Subcutaneous abdominal adipose tissue (tissue), 5 donors: ENCODE results near the gene RFPL1.
A peak's percentile ranks its signal among the peaks of the same experiment; 100 is the strongest.
"Not testable (repeated sequence)": the region's sequence is repeated elsewhere in the genome, so short reads cannot be mapped to it uniquely, and the experiment has no call there.

ENCODE experiments used
- H3K27ac ChIP-seq: one replicate; pipeline ENCODE4 v1.7.0; 2013; ENCODE audit warnings: low read depth, mild to moderate bottlenecking, inconsistent platforms, low read length, moderate library complexity
- H3K27me3 ChIP-seq, 5 donors: one replicate each; pipeline ENCODE4 v1.7.0; 2013; ENCODE audit warnings: low read length in 5 of 5, inconsistent platforms in 1 of 5; ENCODE audit not compliant: control insufficient read depth in 5 of 5, insufficient read depth in 4 of 5
- H3K36me3 ChIP-seq, 5 donors: one replicate each; pipeline ENCODE4 v1.7.0; 2013; ENCODE audit warnings: low read length in 5 of 5; ENCODE audit not compliant: control insufficient read depth in 5 of 5, insufficient read depth in 5 of 5
- H3K4me1 ChIP-seq, 5 donors: one replicate each; pipeline ENCODE4 v1.7.0; 2013; ENCODE audit warnings: low read length in 5 of 5, mild to moderate bottlenecking in 3 of 5, moderate library complexity in 1 of 5; ENCODE audit not compliant: control insufficient read depth in 5 of 5, insufficient read depth in 5 of 5
- H3K4me3 ChIP-seq, 5 donors: one replicate each; pipeline ENCODE4 v1.7.0; 2013; ENCODE audit warnings: low read length in 5 of 5, low read depth in 1 of 5
- H3K9ac ChIP-seq, 5 donors: one replicate each; pipeline ENCODE4 v1.7.0; 2013; ENCODE audit warnings: low read length in 5 of 5, mild to moderate bottlenecking in 4 of 5, moderate library complexity in 3 of 5
- H3K9me3 ChIP-seq, 5 donors: one replicate each; pipeline ENCODE4 v1.7.0; 2013; ENCODE audit warnings: low read length in 5 of 5; ENCODE audit not compliant: control insufficient read depth in 5 of 5
- donor health status: healthy.
- donor health status: healthy.
- donor health status: healthy.
- donor health status: healthy.
- donor health status: healthy.

RFPL1 gene

GRCh38 chr22:29408940-29409339 is 29.4 kb upstream of the RFPL1 start:
- Histone ChIP-seq H3K9ac (no peak overlapping the region), H3K27ac (no peak overlapping the region)

GRCh38 chr22:29411569-29412211 is 26.7 kb upstream of the RFPL1 start:
- H3K4me3 ChIP-seq, H3K36me3 ChIP-seq, H3K27me3 ChIP-seq, H3K9ac ChIP-seq, H3K27ac ChIP-seq, H3K9me3 ChIP-seq, H3K4me1 ChIP-seq: not testable (repeated sequence)

More at GRCh38 chr22:29408940-29409339, 29.4 kb upstream of the RFPL1 start:
- Histone ChIP-seq H3K4me1 (no peaks in the 10 kb centered on the region), H3K36me3 (no peaks in the 10 kb centered on the region), H3K9me3 (no peaks in the 10 kb centered on the region), H3K27me3 (no peaks in the 10 kb centered on the region), H3K4me3 (no peak overlapping the region)

DNA sequence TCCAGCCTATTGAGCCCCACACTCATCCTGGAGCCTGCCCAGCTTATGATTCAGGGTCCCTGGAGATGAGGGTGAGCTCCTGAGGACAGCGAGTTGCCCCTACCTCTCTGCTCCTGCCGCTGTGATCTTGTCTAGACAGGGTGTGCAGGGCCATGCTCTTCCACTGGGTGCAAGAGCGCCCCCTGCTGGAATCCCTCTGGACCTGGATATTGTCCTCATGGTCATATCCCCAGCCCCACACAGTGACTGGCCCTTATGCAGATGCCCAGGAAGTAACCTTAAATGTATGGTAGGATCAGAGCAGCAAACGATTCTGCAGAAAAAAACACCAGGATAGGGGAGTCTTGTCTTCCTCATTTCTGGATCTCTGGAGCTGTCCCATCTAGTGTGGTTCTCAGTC is 25.6 kb upstream of the RFPL1 start:
- H3K4me1 ChIP-seq, H3K36me3 ChIP-seq, H3K4me3 ChIP-seq, H3K27me3 ChIP-seq, H3K27ac ChIP-seq, H3K9ac ChIP-seq, H3K9me3 ChIP-seq: not testable (repeated sequence)

GRCh38 chr22:29414951-29415591 is 23.3 kb upstream of the RFPL1 start:
- H3K4me3 ChIP-seq: peak overlapping the region; percentile 60 to 83 (median 71)

GRCh38 chr22:29418704-29419103 is 19.7 kb upstream of the RFPL1 start:
- not testable (repeated sequence) for H3K9me3 ChIP-seq, H3K4me3 ChIP-seq, H3K4me1 ChIP-seq, H3K27me3 ChIP-seq, H3K9ac ChIP-seq, H3K27ac ChIP-seq, H3K36me3 ChIP-seq

More at GRCh38 chr22:29414951-29415591, 23.3 kb upstream of the RFPL1 start:
- H3K4me1 ChIP-seq, H3K27me3 ChIP-seq, H3K36me3 ChIP-seq, H3K27ac ChIP-seq, H3K9me3 ChIP-seq: not testable (repeated sequence)
- H3K9ac ChIP-seq: peak overlapping the region in 3 of 5 donors; percentile 52 to 68 (median 66)

DNA sequence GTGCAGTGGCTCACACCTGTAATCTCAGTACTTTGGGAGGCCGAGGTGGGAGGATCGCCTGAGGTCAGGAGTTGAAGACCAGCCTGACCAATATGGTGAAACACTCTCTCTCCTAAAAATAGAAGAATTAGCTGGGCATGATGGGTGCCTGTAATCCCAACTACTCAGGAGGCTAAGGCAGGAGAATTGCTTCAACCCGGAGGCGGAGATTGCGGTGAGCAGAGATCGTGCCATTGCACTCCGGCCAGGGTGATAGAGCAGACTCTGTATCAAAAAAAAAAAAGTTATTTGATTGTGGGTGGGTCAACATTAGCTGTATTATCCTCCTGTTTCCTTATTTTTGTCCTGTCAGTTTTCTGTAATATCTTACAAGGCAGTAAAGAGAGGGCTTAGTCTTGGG is 11.9 kb upstream of the RFPL1 start:
- Histone ChIP-seq H3K9me3 (no peaks in the 10 kb centered on the region), H3K4me3 (no peak overlapping the region), H3K4me1 (no peaks in the 10 kb centered on the region), H3K9ac (no peak overlapping the region), H3K27me3 (peaks cover 0 to 6% (median 0%) of the 10 kb centered on the region in 5 donors), H3K27ac (no peak overlapping the region), H3K36me3 (no peaks in the 10 kb centered on the region)

DNA sequence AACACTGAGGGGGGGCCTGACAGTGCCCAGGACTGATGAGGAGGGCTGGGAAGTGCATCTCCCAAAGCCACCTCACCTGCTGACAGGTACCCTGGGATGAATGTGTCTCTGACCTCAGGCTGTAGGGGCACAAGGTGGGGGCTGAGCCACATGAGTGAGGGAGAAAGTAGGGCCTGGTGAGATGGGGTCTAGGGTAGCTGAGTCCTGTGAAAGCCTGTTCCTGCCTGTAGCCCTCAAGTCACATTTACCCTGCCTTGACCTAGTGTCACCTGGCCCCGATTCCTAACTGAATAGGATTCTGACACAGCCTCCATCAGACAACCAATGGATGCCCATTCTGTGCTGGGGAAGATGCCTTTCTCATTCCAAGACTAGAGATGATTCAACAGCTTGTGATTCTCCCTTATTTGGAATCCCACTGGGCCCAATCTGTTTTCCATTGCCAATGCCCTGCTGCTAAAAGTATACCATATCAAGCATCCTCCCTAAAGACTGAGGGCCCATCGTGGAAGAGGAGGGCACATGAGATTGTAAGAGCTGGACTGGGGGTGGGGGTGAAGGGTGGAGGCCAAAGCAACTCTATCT is 11.1 kb upstream of the RFPL1 start:
- Histone ChIP-seq H3K9ac (no peak overlapping the region), H3K9me3 (no peaks in the 10 kb centered on the region), H3K4me1 (no peaks in the 10 kb centered on the region), H3K27ac (no peak overlapping the region), H3K27me3 (peaks cover 0 to 3% (median 0%) of the 10 kb centered on the region in 5 donors), H3K4me3 (no peak overlapping the region), H3K36me3 (no peaks in the 10 kb centered on the region)

DNA sequence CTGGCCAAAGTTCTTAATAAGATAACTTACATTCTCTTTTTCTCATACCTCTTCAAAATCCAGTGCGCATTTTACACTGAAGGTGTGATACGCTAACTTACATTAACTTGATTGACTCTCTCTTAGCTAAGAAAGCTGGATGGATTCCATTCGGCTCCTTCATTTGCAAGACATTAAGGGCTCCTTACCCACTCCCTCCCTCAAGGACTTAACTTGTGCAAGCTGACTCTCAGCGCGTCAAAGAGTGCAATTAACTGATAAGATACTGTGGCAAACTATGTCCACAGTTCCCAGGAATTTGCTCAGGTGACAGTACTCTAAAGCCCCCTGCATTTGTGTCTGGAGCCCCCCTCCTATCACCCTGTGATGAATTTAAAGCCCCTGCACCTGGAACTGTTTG is 6.4 kb upstream of the RFPL1 start:
- no peak overlapping the region for H3K4me3 ChIP-seq
- H3K27me3 ChIP-seq: peaks cover 0 to 17% (median 5%) of the 10 kb centered on the region in 5 donors
- H3K36me3 ChIP-seq: no peaks in the 10 kb centered on the region
- H3K9ac ChIP-seq: no peak overlapping the region
- no peaks in the 10 kb centered on the region for H3K9me3 ChIP-seq
- H3K4me1 ChIP-seq: no peaks in the 10 kb centered on the region
- H3K27ac ChIP-seq: no peak overlapping the region

- no peak overlapping the region for H3K27ac ChIP-seq
- no peaks in the 10 kb centered on the region for H3K9me3 ChIP-seq
- H3K4me1 ChIP-seq: no peaks in the 10 kb centered on the region
- H3K9ac ChIP-seq: no peak overlapping the region
- no peak overlapping the region for H3K4me3 ChIP-seq
- no peaks in the 10 kb centered on the region for H3K36me3 ChIP-seq
- H3K27me3 ChIP-seq: peaks cover 0 to 17% (median 5%) of the 10 kb centered on the region in 5 donors
Observed at GRCh38 chr22:29433856-29434255, 4.5 kb upstream of the RFPL1 start.

DNA sequence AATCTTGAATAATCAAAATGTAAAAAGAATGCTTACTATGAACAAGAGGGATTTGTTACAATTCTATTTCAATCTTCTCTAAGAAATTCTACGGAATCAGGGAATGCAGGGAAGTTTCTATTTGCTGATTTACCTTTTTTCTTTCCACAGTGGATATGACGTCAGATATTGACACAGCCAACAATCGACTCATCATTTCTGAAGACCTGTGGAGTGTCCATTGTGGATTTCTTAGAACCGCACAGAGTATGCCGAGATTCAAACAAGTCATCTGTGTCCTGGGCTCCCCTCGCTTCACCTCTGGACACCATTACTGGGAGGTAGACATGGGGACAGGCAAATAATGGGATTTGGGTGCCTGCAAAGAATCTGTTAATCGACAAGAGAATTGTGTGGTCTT is 4.1 kb upstream of the RFPL1 start:
- no peak overlapping the region for H3K4me3 ChIP-seq
- H3K9ac ChIP-seq: no peak overlapping the region
- peaks cover 0 to 17% (median 5%) of the 10 kb centered on the region in 5 donors for H3K27me3 ChIP-seq
- H3K36me3 ChIP-seq: no peaks in the 10 kb centered on the region
- no peaks in the 10 kb centered on the region for H3K9me3 ChIP-seq
- H3K4me1 ChIP-seq: no peaks in the 10 kb centered on the region
- H3K27ac ChIP-seq: no peak overlapping the region
